ENCODE measurements around the gene FAM117A.

FAM117A gene

GRCh38 chr17:49763735-49764558 is at the start of gene FAM117A:
TSS of gene FAM117A (minus strand) at chr17:49764131. CDS start at chr17:49764087, 44 bp downstream.
- in situ Hi-C loops (cut with MboI; ENCODE audit: low sequenced_read_pairs): no loop called here

DNA sequence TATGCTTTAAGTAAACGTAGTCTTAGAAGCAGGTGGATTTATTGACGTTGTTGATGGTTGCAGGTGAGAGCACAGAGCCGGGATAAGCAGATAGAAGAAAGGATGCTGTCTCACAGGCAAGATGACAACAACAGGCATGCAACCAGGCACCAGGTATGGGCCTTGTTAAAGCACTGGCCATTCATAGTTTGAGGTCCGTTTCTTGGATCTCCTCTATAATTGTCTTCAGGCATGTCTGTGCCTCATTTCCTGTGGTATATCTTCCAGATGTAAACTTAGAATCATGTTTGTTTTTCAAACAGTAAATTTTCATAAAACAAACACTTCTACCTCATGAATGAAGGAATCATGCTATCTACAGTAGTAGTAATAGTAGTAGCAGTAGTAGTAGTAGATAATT is 45.1 kb upstream of the FAM117A start:
- in situ Hi-C loops (cut with MboI; ENCODE audit: low sequenced_read_pairs): no loop called here

GRCh38 chr17:49798738-49799137 is 34.8 kb upstream of the FAM117A start:
- in situ Hi-C loops (cut with MboI; ENCODE audit: low sequenced_read_pairs): no loop called here

DNA sequence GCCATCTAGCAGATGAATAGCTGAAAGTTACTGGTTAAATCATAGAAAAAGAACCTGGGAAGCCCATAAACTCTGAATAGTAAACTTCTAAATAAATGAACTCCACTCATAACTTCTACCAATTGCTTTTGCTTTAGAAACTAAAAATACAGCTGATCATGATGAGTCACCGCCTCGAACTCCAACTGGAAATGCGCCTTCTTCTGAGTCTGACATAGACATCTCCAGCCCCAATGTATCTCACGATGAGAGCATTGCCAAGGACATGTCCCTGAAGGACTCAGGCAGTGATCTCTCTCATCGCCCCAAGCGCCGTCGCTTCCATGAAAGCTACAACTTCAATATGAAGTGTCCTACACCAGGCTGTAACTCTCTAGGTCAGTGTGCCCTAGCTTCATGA is 34.3 kb upstream of the FAM117A start:
- in situ Hi-C loops (cut with MboI; ENCODE audit: low sequenced_read_pairs): no loop called here

DNA sequence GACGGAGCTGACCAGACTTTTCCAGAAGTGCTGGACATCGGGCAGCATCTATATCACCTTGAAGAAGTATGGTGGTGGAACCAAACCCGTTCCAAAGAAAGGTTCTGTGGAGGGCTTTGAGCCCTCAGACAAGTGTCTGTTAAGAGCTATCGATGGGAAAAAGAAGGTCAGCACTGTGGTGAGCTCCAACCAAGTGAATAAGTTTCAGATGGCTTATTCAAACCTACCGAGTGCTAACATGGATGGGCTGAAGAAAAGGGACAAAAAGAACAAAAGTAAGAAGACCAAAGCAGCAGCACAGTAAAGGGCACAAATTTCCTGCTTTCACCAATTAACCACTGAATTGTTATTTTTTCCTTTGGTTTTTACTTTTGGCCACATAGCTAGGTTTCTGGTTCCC is 31.4 kb upstream of the FAM117A start:
- in situ Hi-C loops (cut with MboI; ENCODE audit: low sequenced_read_pairs): no loop called here

- in situ Hi-C loops (cut with MboI; ENCODE audit: low sequenced_read_pairs): no loop called here
Measured at GRCh38 chr17:49793309-49793708, 29.4 kb upstream of the FAM117A start.

DNA sequence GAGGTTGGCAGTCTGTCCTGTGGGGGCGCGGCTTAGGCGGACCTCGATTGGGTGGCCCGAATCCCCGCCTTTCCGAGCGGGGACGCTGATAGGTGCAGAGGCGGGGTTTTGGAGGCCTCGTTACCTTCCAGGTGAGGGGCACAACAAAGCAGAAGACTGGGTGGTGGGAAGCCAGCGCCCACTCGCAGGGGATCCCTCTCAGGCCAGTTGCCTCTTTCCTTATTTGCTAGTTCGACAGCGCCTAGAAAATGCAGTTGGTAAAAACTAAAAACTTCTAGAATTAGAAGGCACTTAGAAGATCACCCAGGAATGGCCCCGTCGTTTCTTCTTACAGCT is 25.3 kb upstream of the FAM117A start:
- in situ Hi-C loops (cut with MboI; ENCODE audit: low sequenced_read_pairs): loop anchor here (10.0 kb wide), 1 partner anchor 84 kb away; the partner anchor contains the start of gene SLC35B1

GRCh38 chr17:49788478-49789242 is 24.7 kb upstream of the FAM117A start, which contains the start of gene KAT7:
TSS of gene KAT7 (plus strand) at chr17:49788681. CDS start at chr17:49788835, 154 bp downstream.
- in situ Hi-C loops (cut with MboI; ENCODE audit: low sequenced_read_pairs): loop anchor here (10.0 kb wide), 1 partner anchor 84 kb away; the partner anchor contains the start of gene SLC35B1

DNA sequence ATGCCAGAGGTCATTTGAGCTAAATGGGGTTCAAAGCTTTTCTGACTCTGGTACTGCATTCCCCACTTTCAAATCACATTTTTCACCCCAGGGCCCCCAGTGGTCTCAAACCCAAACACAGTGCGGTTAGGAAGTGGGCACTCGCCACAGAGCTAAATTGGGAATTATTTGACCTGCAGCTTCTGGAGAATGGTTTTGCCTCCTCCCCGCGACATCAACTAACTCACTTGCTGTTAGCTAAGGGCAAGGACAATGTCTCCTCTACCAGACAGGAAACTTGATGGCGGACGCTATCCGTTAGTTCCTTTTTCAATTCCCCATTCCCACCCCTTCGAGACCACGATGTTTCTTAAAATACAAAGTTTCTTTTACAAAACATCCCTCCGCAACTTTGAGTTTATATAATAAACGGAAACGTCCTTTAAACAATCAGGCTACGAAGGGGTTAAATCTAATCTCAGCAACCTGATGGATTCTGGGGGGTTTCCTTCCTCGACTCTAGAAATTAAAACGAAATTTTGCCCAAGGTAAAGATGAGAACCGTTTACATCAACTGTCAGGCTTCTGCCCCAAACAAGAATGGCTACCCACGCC is 24.1 kb upstream of the FAM117A start:
- in situ Hi-C loops (cut with MboI; ENCODE audit: low sequenced_read_pairs): loop anchor here (10.0 kb wide), 1 partner anchor 83 kb away; the partner anchor contains the start of gene SLC35B1

DNA sequence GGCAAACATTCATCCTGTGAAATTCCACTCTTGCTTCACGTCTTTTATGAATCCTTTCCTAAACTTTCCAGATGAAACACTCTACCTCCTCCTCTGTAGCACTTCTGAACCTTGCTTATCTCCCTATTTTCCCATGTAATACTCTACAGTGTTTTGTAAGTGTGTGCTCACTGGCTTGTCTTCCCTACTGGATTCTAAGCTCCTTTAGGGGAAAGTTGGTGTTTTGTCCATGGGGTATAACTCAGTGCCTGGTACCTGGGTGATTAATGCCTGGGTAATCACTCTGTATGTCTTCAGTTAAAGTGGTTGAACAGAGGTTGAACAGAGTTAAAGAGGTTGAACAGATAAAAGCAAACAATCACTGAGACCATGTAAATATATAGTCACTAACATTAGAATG is 20.7 kb upstream of the FAM117A start:
- in situ Hi-C loops (cut with MboI; ENCODE audit: low sequenced_read_pairs): loop anchor here (10.0 kb wide), 1 partner anchor 80 kb away; the partner anchor contains the start of gene SLC35B1

- in situ Hi-C loops (cut with MboI; ENCODE audit: low sequenced_read_pairs): loop anchor here (10.0 kb wide), 1 partner anchor 79 kb away; the partner anchor contains the start of gene SLC35B1
Measured at GRCh38 chr17:49783791-49784190, 19.9 kb upstream of the FAM117A start.

DNA sequence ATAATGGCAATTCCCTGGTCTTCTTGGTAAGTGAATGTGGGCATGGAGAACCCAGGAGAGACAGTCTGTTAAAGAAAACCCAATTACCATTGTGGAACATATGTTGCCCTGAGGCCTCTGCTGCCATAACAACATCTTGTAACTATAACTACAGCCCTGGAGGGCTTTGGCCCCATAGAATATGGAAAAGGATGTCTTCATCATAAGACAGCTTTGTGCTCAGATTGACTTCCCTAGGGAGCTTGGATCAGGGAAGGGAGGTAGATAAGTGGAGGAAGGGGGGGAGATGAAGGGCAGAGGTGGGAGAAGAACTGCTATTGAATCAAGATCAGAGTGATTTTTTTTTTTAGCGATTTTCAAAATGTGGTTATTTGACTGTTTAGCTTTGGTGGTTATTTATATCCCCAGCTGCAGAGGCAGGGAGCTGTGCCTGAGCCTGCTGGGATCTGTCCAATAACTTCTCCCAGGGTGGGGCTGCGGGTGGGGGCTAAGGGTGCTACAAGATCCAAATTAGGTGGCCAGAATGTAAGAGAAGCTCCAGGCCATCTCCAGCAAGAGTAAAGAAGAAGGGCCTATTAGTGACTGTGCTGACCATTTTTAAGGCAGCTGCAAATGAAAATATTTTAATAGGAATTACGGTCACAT is 19.3 kb upstream of the FAM117A start:
- in situ Hi-C loops (cut with MboI; ENCODE audit: low sequenced_read_pairs): loop anchor here (10.0 kb wide), 1 partner anchor 78 kb away; the partner anchor contains the start of gene SLC35B1

GRCh38 chr17:49779739-49780231 is 15.9 kb upstream of the FAM117A start:
- in situ Hi-C loops (cut with MboI; ENCODE audit: low sequenced_read_pairs): loop anchor here (10.0 kb wide), 1 partner anchor 75 kb away; the partner anchor contains the start of gene SLC35B1

DNA sequence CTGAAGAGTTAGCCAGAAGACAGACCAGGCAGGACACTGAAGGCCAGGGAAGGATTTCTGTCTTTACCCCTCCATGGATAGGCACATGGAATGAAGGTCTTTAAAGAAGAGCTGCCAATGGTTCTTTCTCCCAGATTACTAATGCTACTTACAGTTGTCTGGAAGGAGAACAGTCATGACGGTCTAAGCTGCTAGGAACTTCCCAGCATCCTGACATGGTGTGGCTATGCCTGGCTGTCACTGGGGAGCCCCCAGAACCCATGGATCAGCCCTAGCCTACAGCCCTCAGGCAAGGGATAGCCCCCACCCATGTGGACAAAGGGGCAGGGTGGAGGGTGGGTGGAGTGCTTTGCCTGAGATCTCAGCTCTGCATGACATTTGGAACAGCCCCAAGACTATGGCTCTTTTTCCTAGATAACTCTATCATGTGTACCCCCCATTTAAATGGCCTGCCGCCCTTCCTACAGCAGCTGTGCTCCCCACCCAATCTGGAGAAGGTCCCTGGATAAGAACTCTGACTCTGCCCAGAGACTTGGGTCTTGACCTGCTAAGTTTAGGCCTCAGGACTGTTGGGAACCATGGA is 15.3 kb upstream of the FAM117A start:
- in situ Hi-C loops (cut with MboI; ENCODE audit: low sequenced_read_pairs): no loop called here

DNA sequence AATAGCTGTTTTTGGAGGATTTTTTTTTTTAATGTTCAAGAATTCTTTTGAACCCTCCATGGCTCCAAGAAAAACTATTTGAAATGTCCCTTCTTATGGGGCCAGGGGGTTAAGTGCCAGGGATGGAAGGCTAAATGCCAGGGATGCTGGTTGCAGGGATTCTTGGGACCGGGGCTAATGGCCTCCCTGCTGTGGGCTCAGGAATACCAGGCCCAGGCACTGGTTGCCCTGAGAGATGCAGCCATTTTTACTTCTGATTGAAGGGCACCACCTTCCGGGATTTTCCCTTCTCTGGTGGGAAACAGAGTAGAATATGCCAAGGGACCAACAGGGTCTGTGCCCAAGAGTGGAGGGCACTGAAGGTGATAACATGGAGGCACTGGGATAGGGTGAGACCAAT is 13.6 kb upstream of the FAM117A start:
- in situ Hi-C loops (cut with MboI; ENCODE audit: low sequenced_read_pairs): no loop called here

- in situ Hi-C loops (cut with MboI; ENCODE audit: low sequenced_read_pairs): no loop called here
Measured at GRCh38 chr17:49776551-49777300, 12.8 kb upstream of the FAM117A start.

- in situ Hi-C loops (cut with MboI; ENCODE audit: low sequenced_read_pairs): no loop called here
Measured at GRCh38 chr17:49775546-49776260, 11.8 kb upstream of the FAM117A start.

DNA sequence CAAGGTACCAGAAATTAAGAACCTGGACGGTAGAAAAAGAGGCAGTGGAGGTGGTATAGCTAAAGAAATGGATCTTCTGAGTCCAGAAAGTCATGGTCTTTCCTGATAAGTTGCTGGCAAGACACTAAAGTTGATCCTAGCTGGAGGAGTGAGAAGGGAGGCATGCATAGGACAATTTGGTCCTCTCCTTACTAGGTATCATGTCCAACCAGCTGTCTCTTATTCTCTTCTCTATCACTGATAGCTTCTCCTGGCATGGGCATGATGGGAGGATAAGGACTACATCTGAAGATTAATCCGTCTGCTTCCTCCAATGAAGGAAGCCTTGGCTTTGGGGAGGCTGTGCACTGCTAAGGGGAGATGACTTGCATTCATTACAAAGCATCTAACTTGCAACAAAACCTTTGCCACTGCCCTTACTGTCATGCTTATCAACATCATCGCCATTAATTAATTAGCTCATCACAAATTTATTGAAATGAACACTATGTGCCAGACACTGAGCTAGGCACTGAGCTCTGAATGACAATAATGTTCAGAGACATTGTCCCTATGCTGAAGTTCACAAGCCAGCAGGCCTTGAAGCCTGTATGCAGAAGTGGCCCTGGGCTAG is 3.1 kb upstream of the FAM117A start:
- in situ Hi-C loops (cut with MboI; ENCODE audit: low sequenced_read_pairs): no loop called here
